Measurements from ENCODE around the gene PLPP7.

DNA sequence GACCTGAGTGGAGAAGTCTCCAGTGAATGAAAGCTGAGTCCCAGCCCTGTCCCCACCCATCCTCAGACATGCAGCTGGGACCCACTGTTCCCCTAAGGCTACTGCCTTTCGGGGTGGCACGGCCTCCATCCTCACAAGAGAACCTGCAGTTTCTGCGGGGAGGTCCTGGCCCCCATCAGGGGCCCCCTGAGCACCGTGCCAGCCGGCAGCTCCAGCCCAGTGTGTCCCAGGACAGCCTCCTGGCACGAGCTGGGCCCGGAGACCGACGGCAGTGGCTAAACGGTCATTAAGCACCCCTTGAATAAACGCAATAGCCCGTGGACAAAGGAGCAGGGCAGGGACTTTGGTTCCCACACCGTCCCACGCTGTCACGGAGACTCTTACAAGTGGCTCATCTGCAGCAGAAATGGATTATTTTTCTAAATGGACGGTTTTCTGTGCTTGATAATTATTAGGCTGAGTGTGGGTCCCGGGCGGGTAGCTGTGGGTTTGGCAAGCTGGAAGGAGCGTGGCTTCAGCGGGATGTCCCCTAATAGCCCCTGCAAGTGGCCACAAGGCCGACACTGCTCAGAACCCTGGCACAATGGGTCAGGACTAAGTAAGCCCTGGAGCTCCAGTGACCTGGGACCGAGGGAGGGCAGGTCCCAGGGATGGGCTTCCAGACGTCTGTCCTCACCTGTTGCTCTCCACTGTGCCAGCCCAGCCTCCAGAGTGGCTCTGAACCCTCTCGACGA lies 30.7 kb upstream of the PLPP7 start:
- TF ChIP-seq, protein P1, sequence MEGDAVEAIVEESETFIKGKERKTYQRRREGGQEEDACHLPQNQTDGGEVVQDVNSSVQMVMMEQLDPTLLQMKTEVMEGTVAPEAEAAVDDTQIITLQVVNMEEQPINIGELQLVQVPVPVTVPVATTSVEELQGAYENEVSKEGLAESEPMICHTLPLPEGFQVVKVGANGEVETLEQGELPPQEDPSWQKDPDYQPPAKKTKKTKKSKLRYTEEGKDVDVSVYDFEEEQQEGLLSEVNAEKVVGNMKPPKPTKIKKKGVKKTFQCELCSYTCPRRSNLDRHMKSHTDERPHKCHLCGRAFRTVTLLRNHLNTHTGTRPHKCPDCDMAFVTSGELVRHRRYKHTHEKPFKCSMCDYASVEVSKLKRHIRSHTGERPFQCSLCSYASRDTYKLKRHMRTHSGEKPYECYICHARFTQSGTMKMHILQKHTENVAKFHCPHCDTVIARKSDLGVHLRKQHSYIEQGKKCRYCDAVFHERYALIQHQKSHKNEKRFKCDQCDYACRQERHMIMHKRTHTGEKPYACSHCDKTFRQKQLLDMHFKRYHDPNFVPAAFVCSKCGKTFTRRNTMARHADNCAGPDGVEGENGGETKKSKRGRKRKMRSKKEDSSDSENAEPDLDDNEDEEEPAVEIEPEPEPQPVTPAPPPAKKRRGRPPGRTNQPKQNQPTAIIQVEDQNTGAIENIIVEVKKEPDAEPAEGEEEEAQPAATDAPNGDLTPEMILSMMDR (IDR thresholded peaks at IDR 0.05) = no peak
- TF ChIP-seq POLR2A (IDR thresholded peaks at IDR 0.05; ENCODE audit: low read length) (no peak), TP53 (CRISPR knock-in tag; IDR thresholded peaks at IDR 0.05) (no peak), RAD21 (conservative IDR thresholded peaks at IDR 0.05 in 1 of 2, IDR thresholded peaks at IDR 0.05 in 1 of 2) (no peak), ZNF302 (CRISPR knock-in tag; IDR thresholded peaks at IDR 0.05) (no peak), MAZ (IDR thresholded peaks at IDR 0.05; ENCODE audit: borderline replicate concordance, low read depth, low read length) (no peak), KDM5A (IDR thresholded peaks at IDR 0.05) (no peak), CHD2 (IDR thresholded peaks at IDR 0.05; ENCODE audit: low read length, partially characterized antibody) (no peak), SMC3 (IDR thresholded peaks at IDR 0.05) (no peak)
- TF ChIP-seq, protein P2, sequence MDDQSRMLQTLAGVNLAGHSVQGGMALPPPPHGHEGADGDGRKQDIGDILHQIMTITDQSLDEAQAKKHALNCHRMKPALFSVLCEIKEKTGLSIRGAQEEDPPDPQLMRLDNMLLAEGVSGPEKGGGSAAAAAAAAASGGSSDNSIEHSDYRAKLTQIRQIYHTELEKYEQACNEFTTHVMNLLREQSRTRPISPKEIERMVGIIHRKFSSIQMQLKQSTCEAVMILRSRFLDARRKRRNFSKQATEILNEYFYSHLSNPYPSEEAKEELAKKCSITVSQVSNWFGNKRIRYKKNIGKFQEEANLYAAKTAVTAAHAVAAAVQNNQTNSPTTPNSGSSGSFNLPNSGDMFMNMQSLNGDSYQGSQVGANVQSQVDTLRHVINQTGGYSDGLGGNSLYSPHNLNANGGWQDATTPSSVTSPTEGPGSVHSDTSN (IDR thresholded peaks at IDR 0.05) = no peak
- TF ChIP-seq, protein P3, sequence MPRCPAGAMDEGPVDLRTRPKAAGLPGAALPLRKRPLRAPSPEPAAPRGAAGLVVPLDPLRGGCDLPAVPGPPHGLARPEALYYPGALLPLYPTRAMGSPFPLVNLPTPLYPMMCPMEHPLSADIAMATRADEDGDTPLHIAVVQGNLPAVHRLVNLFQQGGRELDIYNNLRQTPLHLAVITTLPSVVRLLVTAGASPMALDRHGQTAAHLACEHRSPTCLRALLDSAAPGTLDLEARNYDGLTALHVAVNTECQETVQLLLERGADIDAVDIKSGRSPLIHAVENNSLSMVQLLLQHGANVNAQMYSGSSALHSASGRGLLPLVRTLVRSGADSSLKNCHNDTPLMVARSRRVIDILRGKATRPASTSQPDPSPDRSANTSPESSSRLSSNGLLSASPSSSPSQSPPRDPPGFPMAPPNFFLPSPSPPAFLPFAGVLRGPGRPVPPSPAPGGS (IDR thresholded peaks at IDR 0.05) = no peak

Measured in A549 (cell line).